GM13976 (cell line): Measurements from ENCODE around the gene C2CD4D.
"Not testable (repeated sequence)": the region's sequence is repeated elsewhere in the genome, so short reads cannot be mapped to it uniquely, and the experiment has no call there.

Experiments
- DNase-seq: peaks from one replicate; pipeline ENCODE4 v3.0.0; 2012; ENCODE audit warnings: low spot score
- in situ Hi-C: fragments of 300-500 bp; cut with MboI; formaldehyde crosslinking; loops from one replicate; pipeline ENCODE4 v1.12.0; 2022; ENCODE audit warnings: low sequenced_read_pairs, mixed read lengths, inconsistent platforms; ENCODE audit not compliant: unreplicated experiment
- TF ChIP-seq, protein P1 (sequence below): IDR thresholded peaks from 2 replicates; pipeline ENCODE4 v1.5.1; 2012; ENCODE audit warnings: borderline replicate concordance, mild to moderate bottlenecking; ENCODE audit not compliant: insufficient read depth; ENCODE audit errors: extremely low read depth, missing control alignments, control extremely low read depth

C2CD4D gene

DNA sequence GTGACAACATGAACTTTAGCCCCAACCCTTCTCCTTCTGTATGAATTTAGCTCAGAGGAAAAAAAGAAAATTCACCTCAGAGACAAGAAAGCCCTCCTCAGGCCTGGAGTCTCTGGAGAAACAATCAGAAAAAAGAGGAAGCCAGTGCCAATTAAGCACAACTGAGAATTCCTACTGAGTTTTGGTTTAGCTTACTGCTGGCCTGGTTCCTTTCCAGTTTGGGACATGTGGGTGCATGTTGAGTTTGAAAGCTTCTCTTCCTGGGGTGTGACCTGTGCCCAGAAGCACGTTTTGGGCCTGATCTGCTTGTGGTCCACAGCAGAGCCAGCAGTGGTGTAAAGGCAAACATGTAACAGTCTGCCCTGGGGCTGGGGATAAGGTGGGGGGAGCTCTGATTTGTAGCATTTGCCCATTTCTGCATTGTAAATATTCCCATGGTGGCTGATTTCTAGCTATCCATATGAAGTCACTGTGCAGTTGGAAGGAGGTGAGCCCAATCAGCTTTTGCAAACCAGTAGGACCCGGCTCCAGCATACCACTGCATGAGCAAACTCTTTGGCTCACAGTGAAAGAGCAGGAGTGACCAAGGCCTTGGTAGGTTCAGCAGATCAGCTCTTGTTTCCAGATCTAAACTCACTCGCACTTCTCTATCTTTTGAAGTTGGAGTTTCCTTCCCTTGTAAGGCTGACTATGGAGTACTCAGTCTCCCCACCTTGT lies 18.6 kb upstream of the C2CD4D start:
- DNase-seq = no peak
- TF ChIP-seq, protein P1, sequence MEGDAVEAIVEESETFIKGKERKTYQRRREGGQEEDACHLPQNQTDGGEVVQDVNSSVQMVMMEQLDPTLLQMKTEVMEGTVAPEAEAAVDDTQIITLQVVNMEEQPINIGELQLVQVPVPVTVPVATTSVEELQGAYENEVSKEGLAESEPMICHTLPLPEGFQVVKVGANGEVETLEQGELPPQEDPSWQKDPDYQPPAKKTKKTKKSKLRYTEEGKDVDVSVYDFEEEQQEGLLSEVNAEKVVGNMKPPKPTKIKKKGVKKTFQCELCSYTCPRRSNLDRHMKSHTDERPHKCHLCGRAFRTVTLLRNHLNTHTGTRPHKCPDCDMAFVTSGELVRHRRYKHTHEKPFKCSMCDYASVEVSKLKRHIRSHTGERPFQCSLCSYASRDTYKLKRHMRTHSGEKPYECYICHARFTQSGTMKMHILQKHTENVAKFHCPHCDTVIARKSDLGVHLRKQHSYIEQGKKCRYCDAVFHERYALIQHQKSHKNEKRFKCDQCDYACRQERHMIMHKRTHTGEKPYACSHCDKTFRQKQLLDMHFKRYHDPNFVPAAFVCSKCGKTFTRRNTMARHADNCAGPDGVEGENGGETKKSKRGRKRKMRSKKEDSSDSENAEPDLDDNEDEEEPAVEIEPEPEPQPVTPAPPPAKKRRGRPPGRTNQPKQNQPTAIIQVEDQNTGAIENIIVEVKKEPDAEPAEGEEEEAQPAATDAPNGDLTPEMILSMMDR = no peak
- in situ Hi-C loops = no loop called here

DNA sequence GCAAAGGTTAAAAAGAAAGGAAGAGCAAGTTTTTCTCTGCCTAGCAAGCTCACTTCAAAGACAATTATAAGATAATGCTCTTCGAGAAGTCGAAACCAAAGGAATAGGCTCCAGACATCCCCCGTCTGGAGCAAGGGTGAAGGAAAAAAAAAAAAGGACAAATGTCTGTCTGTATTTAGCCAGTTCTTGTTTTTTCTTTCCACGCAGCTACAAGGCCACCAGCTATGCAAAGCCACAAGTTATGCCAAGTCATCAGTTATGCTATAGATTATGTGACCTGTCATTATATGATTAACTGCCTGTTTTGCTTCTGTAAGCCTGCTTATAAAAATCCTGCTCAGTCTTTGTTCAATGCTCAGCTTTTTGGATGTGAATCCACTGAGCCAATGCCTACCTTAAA lies 16.3 kb upstream of the C2CD4D start:
- no peak for DNase-seq
- in situ Hi-C loops = no loop called here
- TF ChIP-seq, protein P1 = no peak

DNA sequence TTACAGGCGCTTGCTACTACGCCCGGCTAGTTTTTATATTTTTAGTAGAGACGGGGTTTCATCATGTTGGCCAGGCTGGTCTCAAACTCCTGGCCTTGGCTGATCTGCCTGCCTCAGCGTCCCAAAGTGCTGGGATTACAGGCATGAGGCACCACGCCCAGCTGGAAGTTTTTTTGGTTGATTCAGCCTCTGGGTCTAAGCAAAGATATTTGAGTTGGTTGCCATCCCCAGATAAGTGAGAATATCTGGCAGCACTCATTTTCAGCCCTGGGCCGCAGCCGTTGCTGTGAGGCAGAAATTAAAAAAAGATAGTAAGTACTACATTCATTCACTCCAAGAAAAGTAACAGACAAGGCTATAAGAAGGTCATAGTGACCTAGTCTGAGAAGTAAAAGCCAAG lies 15.9 kb upstream of the C2CD4D start:
- DNase-seq, in situ Hi-C loops: not testable (repeated sequence)

DNA sequence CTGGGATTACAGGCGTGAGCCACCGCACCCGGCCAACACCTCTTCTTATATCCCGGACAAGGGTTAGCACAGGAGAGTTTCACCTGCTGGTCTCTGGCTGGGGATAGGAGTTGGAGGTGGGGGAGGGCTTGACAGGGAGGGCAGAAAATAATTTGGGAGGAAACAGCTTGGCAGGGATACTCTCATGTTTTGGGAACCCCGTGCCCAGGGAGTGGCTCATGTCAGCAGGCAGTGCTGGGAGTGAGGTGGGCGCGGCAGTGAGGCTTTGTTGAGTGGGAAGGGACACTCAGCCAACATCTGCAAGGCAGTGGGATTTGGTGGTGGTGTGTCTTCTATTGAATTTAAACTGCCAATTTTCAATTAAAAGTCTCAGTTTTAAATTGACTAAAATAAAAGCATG lies 15.0 kb upstream of the C2CD4D start:
- in situ Hi-C loops = no loop called here
- TF ChIP-seq, protein P1 = no peak
- DNase-seq = no peak

DNA sequence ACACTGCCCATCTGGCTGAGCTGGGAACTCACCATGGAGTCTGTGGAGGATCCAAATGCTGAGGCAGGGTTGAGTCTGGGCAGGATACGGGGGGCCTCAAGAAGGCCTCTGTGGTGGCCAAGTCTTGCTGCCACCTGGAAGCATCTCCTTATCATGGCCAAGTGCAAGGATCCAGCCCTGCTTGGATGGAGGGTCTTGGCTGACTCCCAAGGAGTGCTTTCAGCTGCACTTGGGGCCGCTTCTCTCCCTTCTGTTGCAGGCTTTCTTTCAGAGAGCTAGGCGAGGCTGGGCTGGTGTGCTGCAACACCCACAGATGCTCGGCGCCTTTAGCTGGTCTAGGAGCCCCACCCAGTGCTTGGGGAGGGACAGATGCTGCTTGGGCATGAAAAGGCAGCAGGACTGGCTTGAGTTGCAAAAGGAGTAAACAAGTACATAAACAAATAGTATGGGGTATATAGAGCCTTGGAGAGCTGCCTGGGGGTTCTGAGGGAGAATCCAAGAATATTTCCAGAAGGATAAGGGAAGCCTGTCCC lies 13.9 kb upstream of the C2CD4D start, which contains the start of gene THEM5:
Gene THEM5 (minus strand): TSS at position 302 of the 533 bp plus-strand sequence. CDS start 147 bp downstream, at position 155.
- in situ Hi-C loops = no loop called here
- no peak for DNase-seq
- TF ChIP-seq, protein P1 = no peak

DNA sequence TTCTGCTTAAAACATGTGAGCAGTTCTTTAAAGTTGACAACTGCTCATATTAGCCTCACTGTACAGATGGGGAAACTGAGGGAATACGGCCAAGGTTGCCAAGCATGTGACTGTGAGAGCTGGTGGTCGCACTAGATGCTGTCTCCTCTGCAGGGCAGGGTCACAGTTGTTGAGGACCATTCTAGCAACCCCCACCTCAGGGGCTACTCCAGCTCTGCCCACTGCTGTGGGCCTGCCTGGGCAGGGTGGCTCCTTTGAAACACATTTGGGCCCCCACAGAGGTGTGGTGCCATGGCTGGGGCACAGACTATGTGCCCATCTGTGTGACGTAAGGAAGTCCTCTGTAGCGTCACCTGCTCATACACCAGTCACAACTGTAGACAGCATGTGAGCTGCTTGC lies 13.1 kb upstream of the C2CD4D start:
- in situ Hi-C loops = no loop called here
- TF ChIP-seq, protein P1 = no peak
- no peak for DNase-seq

DNA sequence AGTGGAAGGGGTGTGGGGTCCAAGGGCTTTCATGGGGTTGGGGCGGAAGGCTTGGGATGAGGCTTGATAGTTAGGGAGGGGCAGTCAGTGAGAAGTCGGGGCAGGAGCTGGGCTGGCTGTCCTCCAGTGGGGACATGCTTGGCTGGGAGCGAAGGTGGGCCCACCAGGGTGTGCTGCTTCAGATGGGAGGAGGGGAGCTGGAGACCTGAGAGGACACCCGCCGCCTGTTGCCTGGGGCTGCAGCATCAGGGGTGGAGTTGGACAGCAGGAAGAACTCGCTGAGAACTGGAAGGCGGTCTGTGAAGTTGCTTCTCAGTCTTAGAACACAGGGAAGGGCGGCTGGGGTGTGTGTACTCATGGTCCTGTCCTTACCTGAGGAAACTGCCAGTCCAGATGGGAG lies 12.3 kb upstream of the C2CD4D start:
- TF ChIP-seq, protein P1 = no peak
- in situ Hi-C loops = no loop called here
- no peak for DNase-seq
